Fibroblast of skin of right biceps (primary cell): ENCODE data around the gene LYG1.
A peak's percentile ranks its signal among the peaks of the same experiment; 100 is the strongest.

Source experiments
- DNase-seq: peaks from one replicate; pipeline ENCODE4 v3.0.0-alpha.2; 2013

Gene LYG1

GRCh38 chr2:99261242-99261641 is 39.8 kb downstream of the LYG1 start:
- DNase-seq, result no peak

GRCh38 chr2:99260184-99260583 is 40.8 kb downstream of the LYG1 start:
- DNase-seq, result no peak

- DNase-seq, result no peak
Measured at GRCh38 chr2:99259465-99259864, 41.5 kb downstream of the LYG1 start.

GRCh38 chr2:99256677-99257076 is 44.3 kb downstream of the LYG1 start:
- DNase-seq, result peak; percentile 3

DNA sequence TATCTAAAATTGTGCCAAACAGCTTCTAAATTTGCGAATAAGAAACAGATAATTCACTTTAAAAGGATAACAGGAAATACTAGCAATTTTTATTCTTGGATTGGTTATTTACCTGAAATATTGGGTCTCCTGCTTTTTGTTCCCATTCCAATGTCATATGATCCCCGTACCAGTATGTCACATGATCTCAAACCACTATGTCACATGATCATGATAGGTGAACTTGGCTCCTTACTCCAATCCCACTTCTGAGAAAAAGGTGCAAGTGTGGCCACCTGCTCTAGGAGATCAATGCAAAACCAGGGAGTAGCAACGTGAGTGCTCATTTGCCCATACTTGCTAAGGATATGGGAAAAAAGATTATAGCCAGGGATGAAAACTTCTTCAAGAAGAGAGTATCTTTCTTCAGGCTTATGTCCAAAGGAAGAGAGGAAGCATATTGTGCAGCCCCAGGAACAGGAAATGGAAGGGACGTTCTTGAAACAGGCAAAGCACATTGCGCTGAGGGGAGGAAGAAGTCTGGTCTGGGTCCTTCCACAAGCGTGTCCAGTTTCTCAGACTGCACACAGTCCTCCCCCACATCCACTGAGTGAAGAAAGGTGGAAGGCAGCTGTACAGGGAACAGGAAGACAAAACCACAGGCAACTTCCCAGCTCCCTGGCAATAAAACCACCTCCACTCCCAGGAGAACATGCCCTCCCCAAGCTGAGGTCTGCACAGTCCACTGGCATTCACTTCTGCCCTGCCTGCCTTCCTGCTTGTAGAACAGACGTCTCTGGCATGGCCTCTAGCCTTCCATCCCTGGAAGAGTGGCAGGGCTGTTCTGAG is 45.3 kb downstream of the LYG1 start, which contains the start of gene LYG2:
Gene LYG2 (minus strand): TSS at position 176 of the 828 bp plus-strand sequence. CDS start 1,406 bp downstream, outside the sequence.
- no peak for DNase-seq

DNA sequence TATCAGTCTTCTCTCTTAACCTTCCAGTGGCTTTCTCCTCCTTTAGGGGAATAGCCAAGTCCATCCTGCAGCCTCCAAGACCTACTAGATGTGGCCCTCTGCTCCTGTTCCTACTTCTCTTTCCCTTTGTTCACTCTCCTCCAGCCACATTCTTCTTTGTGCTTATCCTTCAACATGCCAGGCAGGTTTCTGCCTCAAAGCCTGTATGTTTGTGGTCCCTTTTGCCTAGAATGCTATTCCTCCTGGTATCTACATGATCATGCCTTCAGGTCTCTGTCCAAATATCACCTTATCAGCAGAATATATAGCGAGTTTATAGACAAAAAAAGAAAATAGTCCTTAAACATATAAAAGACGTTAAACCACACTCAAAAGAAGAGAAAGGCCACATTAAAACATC is 51.0 kb downstream of the LYG1 start:
- no peak for DNase-seq

- DNase-seq, result no peak
Measured at GRCh38 chr2:99242151-99242550, 58.8 kb downstream of the LYG1 start.

DNA sequence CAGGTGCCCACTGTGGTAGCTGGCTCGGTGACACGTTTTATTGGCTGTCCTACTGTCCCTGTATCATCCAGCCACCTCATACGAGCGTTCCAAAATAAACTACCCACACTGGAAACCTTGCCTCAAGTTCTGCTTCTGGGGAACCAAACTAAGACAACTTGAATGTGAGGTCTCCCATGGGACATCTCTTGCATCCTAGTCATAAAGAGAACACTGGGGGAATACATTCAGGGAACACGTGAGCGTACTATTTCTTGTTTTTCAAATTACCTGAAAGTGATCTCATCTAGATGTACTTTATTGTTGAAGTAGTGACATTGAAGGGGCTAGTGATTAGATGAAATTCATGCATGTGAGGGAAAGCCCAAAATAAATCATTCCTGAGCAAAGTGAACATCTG is 60.6 kb downstream of the LYG1 start:
- no peak for DNase-seq

GRCh38 chr2:99238599-99238998 is 62.4 kb downstream of the LYG1 start:
- DNase-seq, result no peak
